ENCODE measurements around the gene MR1.

Gene MR1

GRCh38 chr1:181033799-181034451 lies at the start of gene MR1:
TSS of gene MR1 (plus strand) at chr1:181033983. CDS start at chr1:181034008, 25 bp downstream.
- no peak for FAIRE-seq

- FAIRE-seq = no peak
These were observed 45.5 kb upstream of the MR1 start for GRCh38 chr1:180988253-180988752.

GRCh38 chr1:180994262-180994661 lies 39.5 kb upstream of the MR1 start:
- FAIRE-seq = no peak

- FAIRE-seq = no peak
These were observed 35.8 kb upstream of the MR1 start for GRCh38 chr1:180997843-180998504.

- FAIRE-seq = no peak
These were observed 32.5 kb upstream of the MR1 start for GRCh38 chr1:181001091-181001780.

GRCh38 chr1:181002582-181003172 lies 31.1 kb upstream of the MR1 start:
- FAIRE-seq = no peak

GRCh38 chr1:181010789-181011188 lies 23.0 kb upstream of the MR1 start:
- no peak for FAIRE-seq

- no peak for FAIRE-seq
These were observed 22.2 kb upstream of the MR1 start for GRCh38 chr1:181011301-181012202.

- FAIRE-seq = no peak
These were observed 21.5 kb upstream of the MR1 start for GRCh38 chr1:181012203-181012745.

- no peak for FAIRE-seq
These were observed 20.6 kb upstream of the MR1 start for GRCh38 chr1:181013144-181013543.

GRCh38 chr1:181014477-181015250 lies 19.1 kb upstream of the MR1 start:
- no peak for FAIRE-seq

- FAIRE-seq = no peak
These were observed 18.6 kb upstream of the MR1 start for GRCh38 chr1:181015251-181015615.

GRCh38 chr1:181016563-181016962 lies 17.2 kb upstream of the MR1 start:
- FAIRE-seq = no peak

GRCh38 chr1:181018901-181019681 lies 14.7 kb upstream of the MR1 start:
- FAIRE-seq = no peak

GRCh38 chr1:181021159-181021558 lies 12.6 kb upstream of the MR1 start:
- no peak for FAIRE-seq

GRCh38 chr1:181021811-181022434 lies 11.9 kb upstream of the MR1 start:
- no peak for FAIRE-seq

GRCh38 chr1:181023265-181024057 lies 10.3 kb upstream of the MR1 start:
- FAIRE-seq = no peak

- no peak for FAIRE-seq
These were observed 5.6 kb upstream of the MR1 start for GRCh38 chr1:181028196-181028595.

- no peak for FAIRE-seq
These were observed 5.2 kb upstream of the MR1 start for GRCh38 chr1:181028615-181029014.

Measured in colon (tissue), 2 donors.